GM21515 (cell line): Measurements from ENCODE around the gene CTDP1.

ENCODE experiments used
- ATAC-seq: cut with Tn5 transposase; IDR thresholded peaks from one replicate; pipeline ENCODE4 v1.9.1; 2021; ENCODE audit not compliant: unreplicated experiment

The CTDP1 gene

DNA sequence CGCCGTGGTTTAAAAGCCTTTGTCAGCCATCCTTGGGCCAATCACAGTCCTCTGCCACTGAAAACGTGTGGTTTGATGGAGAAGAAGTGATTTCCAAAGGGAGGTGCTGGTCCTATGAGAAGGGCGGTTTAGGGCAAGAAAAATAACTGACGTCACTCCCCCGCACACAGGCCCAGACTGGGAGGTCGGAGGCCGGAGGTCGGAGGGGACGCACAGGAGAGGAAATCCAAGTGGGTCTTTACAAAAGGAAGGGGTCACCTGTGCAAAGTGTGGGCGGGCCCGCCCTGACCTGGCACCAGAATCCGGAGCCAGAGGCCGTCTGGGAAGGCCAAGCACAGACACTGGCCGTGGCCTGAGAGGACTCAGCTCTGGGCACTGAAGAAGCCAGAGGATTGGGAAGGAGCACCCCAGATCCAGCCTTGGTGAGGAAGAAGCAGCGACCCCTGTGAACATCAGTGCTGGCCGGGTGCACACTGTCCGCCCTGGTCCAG, 100.1 kb downstream of the CTDP1 start:
- ATAC-seq = no peak

- ATAC-seq = no peak
Observed at GRCh38 chr18:79780547-79780946, 100.9 kb downstream of the CTDP1 start.

- ATAC-seq = no peak
Observed at GRCh38 chr18:79781331-79781941, 101.8 kb downstream of the CTDP1 start.

GRCh38 chr18:79782566-79783308, 103.1 kb downstream of the CTDP1 start:
- ATAC-seq = no peak

DNA sequence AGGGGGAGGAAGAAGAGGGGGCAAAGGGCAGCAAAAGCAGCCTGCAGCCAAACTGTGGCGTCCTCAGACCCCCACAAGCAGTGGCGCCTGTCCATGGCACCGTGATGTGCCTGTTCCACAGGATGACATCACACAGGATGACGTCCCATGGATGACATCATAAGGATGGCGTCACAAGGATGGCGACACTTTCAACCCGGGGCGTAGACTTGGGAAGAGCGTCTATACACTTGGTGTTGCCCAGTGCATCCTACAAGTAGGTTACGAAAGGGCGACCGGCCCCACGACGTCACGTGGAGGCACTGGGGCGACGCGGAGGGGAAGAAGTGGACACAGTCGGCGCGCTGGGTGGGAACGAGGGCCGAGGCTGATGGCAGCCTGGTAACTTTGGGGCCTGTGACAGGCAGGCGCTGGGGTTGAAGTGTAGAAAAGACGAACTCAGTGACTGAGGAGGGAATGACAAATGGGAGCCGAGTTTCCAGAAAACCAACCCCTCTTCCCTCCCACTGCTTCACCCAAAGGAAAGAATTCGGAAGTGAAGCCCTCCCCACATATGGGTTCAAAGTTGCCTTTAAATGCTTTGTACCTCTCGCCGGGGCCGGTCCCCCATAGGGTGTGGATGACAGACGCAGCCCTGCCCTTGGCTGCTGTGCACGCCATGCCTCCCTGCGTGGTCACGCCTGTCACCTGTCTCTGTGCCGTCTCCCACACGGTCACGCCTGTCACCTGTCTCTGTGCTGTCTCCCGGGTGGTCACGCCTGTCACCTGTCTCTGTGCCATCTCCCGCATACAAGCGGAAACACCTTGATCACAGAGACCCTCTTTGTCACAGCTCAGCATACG, 104.7 kb downstream of the CTDP1 start:
- no peak for ATAC-seq

GRCh38 chr18:79784965-79785770, 105.6 kb downstream of the CTDP1 start:
- no peak for ATAC-seq

- ATAC-seq = no peak
Observed at GRCh38 chr18:79785831-79786230, 106.2 kb downstream of the CTDP1 start.

GRCh38 chr18:79786304-79786703, 106.7 kb downstream of the CTDP1 start:
- no peak for ATAC-seq

- no peak for ATAC-seq
Observed at GRCh38 chr18:79786786-79787526, 107.4 kb downstream of the CTDP1 start.

GRCh38 chr18:79787527-79787864, 107.9 kb downstream of the CTDP1 start:
- ATAC-seq = no peak

- no peak for ATAC-seq
Observed at GRCh38 chr18:79787865-79788733, 108.5 kb downstream of the CTDP1 start.

DNA sequence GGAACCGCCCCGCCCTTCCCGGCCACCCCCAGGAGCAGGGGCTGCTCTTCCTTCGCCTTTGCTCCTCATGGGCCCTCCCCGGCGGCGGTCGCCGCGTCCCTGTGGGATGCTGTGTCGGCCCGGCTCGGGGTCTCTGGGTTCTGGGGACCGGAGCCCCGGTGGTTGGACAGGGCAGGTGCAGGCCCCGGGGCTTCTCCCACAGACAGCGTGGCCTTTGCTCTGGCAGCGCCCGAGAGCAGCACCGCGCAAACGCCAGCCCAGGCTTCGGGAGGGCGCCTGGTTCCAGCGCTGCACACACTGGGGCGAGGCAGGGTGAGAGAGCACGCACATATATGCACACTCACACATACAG, 109.1 kb downstream of the CTDP1 start:
- no peak for ATAC-seq

DNA sequence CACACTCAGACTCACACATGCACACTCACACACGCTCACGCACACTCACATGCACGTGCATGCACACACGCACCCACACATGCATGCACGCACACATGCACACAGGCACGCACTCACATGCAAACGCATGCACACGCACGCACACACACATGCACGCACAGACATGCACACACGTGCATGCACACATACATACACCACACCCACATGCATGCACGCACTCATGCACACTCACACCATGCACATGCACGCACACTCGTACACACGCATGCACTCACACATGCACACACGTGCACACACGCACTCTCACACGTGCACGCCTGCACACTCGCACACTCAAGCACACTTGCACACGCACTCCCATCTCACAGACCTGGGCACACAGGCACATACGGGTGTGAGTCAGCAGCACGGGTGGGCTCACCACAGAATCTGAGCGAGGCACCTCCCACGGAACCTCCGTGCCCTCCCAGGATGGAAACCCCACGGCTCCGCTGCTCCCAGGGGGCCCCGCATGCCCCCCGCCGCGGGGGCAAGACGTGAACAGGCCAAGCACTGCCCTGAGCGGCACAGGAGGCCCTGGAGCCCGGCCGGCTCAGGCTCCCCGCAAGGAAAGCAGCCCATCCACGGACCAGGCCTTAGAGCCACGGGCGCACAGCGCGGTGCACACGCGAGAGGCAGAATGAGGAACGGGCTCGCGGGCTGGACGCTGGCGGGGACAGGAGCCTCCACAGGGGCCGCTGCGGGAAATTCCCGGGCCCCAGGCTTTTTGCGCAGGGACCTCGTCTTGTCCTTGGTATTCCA, 109.7 kb downstream of the CTDP1 start:
- no peak for ATAC-seq

DNA sequence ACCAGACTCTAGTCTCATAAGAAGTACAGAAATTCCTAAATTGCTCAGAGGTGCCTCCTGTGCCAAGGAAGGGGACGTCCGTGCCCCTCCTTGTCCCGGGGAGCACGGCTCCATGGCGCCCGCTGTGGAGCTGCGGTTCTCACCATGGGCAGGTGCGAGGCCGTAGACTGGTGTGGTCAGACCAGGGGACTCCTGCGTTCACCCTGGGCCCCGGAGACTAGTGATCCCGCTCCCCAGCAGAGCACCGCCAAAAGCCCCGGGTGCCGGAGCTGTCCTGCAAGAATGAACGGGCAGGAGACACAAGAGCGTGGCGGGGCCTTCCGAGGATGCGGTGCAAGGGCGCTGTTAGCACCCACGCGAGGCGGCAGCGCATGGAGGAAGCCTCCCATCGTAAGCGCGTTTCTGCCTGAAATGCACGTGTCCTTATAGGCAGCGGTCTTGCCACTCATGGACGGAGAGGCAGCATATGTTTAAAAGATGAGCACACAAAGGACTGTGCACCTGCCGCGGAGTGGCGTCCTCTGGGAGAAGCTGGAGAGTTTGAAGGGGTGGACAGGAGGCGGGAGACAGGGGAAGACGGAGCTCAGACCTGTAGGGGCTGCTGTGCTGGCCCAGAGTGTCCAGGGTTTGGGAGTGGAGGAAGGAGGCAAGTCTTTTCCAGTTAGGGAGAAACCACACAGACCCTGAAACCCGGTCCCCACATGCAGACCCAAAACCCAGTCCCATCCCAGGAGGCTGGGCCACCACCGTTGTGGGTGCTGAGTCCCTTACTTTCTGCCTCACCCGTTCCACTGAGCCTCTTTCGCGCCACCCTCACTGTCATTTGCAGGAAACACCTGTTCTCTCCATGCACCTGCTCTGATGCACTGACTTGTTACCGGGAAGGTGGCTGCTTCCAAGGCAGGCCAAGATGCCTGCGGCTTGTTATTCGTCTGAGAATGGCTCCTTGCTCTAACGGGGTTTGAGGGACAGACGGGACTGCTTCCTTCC, 110.6 kb downstream of the CTDP1 start:
- ATAC-seq = no peak

GRCh38 chr18:79790996-79791972, 111.7 kb downstream of the CTDP1 start:
- ATAC-seq = no peak
